HG03196 (cell line): Measurements from ENCODE around the gene MAD2L1BP.

Experiments used
- ATAC-seq: cut with Tn5 transposase; IDR thresholded peaks from one replicate; pipeline ENCODE4 v1.9.1; 2021; ENCODE audit not compliant: unreplicated experiment

The MAD2L1BP gene

DNA sequence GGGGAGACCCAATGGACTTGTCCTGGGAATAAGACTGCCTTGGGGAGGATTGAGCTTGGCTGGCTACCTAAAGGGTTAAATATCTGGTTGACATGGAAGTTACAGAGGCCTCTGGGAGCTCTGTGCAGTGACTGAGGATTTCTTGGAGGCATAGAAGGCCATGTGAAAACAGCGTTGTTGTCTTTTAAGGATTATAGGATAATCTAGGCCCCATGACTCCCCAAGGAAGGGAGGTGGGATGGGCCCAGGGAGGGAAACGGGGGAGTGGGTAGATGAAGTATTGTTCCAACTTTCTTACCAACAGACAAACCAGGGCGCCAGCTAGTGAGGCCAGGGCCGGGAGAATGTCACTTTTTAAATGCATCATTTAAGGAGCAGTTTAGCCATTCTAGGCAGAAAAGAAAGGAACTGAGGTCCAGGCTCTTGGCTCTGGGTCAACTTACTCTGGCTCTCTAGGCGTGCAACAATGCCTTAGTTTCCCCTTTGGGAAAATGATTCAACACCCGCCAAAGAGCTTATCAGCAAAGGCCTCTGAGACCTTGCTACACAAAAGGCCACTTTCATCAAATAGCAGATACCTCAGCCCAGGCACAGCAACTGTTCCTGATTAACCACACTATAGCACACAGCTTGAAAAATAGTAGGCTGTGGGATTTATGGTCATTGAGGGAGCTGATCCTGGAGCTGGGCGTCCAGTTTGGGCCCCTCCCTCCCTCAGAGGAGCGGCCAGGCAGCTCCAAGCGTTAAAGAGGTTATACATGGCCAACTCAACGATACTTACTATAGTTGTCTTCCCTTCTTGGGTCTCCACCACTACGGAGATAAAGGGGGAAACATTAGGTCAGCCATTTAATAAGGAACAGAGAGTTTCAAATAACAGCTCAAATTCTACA lies 44.9 kb downstream of the MAD2L1BP start:
- no peak for ATAC-seq

GRCh38 chr6:43681303-43681702 lies 45.7 kb downstream of the MAD2L1BP start:
- ATAC-seq, result no peak

- ATAC-seq, result no peak
These were observed 47.2 kb downstream of the MAD2L1BP start for GRCh38 chr6:43682724-43683429.

- no peak for ATAC-seq
These were observed 48.2 kb downstream of the MAD2L1BP start for GRCh38 chr6:43683708-43684455.

GRCh38 chr6:43687079-43687436 lies 51.4 kb downstream of the MAD2L1BP start:
- ATAC-seq, result no peak

DNA sequence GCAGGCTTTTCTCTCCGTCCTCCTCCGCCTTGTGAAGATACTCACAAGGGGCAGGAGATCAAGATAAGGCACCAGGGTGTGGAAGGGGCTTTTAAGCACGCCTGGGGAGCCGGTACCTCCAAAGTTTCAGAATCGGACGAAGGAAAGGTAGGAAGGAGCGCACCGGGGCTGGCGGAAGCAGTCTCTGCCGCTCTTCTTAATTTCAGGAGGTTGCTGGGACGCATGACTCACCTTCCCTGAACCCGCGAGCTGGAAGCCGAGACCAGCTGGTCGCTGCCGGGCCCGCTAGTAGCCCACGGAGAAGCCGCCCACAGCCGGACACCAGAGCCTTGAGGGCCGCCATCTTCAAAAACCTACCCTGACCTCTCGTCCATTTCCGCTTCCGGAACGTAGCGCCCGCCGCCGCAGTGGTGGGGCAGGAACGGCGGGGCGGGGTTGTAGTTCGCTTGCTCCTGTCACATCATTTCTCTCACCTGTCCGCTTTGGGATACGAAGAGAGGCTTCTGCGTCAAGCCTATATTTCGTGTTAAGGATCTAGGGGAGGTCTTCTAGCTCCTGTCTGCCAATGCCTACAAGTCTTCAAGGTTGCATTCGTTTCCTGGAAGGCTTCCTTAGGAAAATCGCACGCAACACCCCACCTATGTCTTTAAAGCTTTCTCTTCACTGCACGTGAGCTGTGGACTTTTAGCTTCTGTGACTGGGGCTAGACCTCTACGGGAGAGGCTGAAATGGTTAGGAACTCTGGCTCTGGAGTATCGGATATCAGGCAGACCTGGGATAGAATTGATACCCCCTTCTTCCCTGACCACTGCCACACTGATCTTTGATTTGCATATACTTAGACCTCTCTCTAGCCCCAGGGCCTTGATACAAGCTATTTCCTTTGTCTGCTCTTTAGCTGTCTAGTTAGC lies 52.1 kb downstream of the MAD2L1BP start, which contains the start of gene MRPS18A:
MRPS18A (minus strand) TSS at position 355 of the 911 bp plus-strand sequence; CDS start at position 343, 12 bp downstream.
- peak; percentile 85 for ATAC-seq

DNA sequence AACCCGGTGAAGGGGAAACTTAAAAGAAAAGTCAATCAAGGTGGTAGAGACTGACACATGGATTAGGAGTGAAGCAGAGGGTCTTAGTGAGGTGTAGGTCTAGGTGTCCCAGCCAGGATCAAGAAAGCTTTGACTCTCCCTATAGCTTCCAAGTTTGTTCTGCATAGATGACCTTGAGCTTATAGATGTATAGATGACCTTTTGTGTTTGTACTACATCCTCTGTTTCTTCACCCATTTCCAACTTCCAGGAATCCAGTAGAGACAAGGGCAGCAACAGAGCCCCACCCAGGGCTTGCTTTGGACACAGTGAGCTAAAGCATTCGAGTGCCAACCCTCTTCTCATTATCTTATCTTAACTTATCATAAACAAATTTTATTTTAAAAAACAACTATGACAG lies 53.8 kb downstream of the MAD2L1BP start:
- ATAC-seq, result no peak
